GM12892 (cell line): Measurements from ENCODE around the gene SCP2.

Experiments used
- POLR2A ChIP-seq: IDR thresholded peaks from 2 replicates; pipeline ENCODE4 v1.6.1; 2011; ENCODE audit warnings: low read depth, low read length, control low read depth
- POLR2AphosphoS5 ChIP-seq: IDR thresholded peaks from 2 replicates; pipeline ENCODE4 v1.6.1; 2011; ENCODE audit warnings: low read depth, low read length, control low read depth
- TAF1 ChIP-seq: IDR thresholded peaks from 2 replicates; pipeline ENCODE4 v1.6.1; 2011; ENCODE audit warnings: low read depth, mild to moderate bottlenecking, control low read depth, low read length, borderline replicate concordance

GRCh38 chr1:53079251-53079650 is 152.2 kb downstream of the SCP2 start:
- TF ChIP-seq POLR2A (no peak), POLR2AphosphoS5 (no peak), TAF1 (no peak)
